Right lobe of liver (tissue), 6 donors: ENCODE results near the gene FDPS. TPM values are rescaled to one million over a fixed set of nuclear protein-coding genes. Genes with fewer than 3 reads are reported as not detected.

Experiments
- ATAC-seq, 4 donors: fragments of 200-7000 bp; cut with Tn5 transposase; one replicate each; pipeline ENCODE4 v1.9.1; 2020; ENCODE audit warnings: mild to moderate bottlenecking in 4 of 4, moderate library complexity in 4 of 4
- DNase-seq, 3 donors: peaks; one replicate each; pipeline ENCODE4 v3.0.0-alpha.2; 2020
- H3K27ac ChIP-seq, 3 donors: fragments of 200-600 bp; one replicate each; pipeline ENCODE4 v1.8.0; 2022
- H3K27me3 ChIP-seq, 2 donors: fragments of 200-600 bp; one replicate each; pipeline ENCODE4 v1.8.0; 2022
- H3K36me3 ChIP-seq, 4 donors: fragments of 200-600 bp; sonication (generic) in 1 of 4; one replicate each; pipeline versions ENCODE4 v1.5.1 to v1.8.0; 2017 to 2022; ENCODE audit warnings: control low read depth in 1 of 4
- H3K4me1 ChIP-seq, 4 donors: fragments of 200-600 bp; sonication (generic) in 1 of 4; one replicate each; pipeline versions ENCODE4 v1.5.1 to v1.8.0; 2017 to 2022; ENCODE audit warnings: control low read depth in 1 of 4
- H3K4me3 ChIP-seq, 3 donors: fragments of 200-600 bp; one replicate each; pipeline ENCODE4 v1.8.0; 2022
- H3K9me3 ChIP-seq, 4 donors: fragments of 200-600 bp; sonication (generic) in 1 of 4; one replicate each; pipeline versions ENCODE4 v1.5.1 to v1.8.0; 2017 to 2022; ENCODE audit warnings: control low read depth in 1 of 4
- CTCF ChIP-seq, 4 donors: fragments of 200-600 bp in 3 of 4; fragments of 450-650 bp in 1 of 4; IDR thresholded peaks; one replicate each; pipeline versions ENCODE4 v1.5.1 to v1.8.0; 2016 to 2022; ENCODE audit warnings: antibody characterized with exemption in 4 of 4, mild to moderate bottlenecking in 2 of 4
- POLR2A ChIP-seq: fragments of 450-650 bp; IDR thresholded peaks from one replicate; pipeline ENCODE4 v1.6.1; 2017; ENCODE audit warnings: antibody characterized with exemption, mild to moderate bottlenecking
- WGBS: methylation state at CpG from one replicate; pipeline ENCODE4 v1.1.6; 2018; ENCODE audit warnings: low coverage, low lambda C conversion rate; ENCODE audit not compliant: insufficient coverage; ENCODE audit errors: missing lambda C conversion rate; 5-methylcytosine and 5-hydroxymethylcytosine counted together
- intact Hi-C, 2 donors: fragments of 100-400 bp; cut with DNase I; formaldehyde crosslinking; loops; one replicate each; pipeline versions ENCODE4 v1.11.2 to v1.14.1; 2022
- total RNA-seq, 6 experiments: library from RNA; depleted of rRNA in 2 of 6; stranded (reverse); fragments of >200 nt in 2 of 6; fragmentation: NEBNext Ultra II Directional in 3 of 6; extraction: Animal tissue kit (Norgen Biotek cat#: 25700) in 3 of 6; gene quantifications; one replicate each; pipeline versions ENCODE4 v1.1.0 to v1.2.4, GENCODE V29; 2016 to 2023
- donor health status: DM: no; HTN: yes; CAD: no.
- donor health status: DM: no; HTN: no; CAD: no.
- donor health status: DM: no; HTN: no; CAD: no.
- donor health status: DM: no; HTN: yes; CAD: no.
- donor health status: DM: no; HTN: yes; CAD: no.

The FDPS gene
- total RNA-seq, 6 experiments from 2014 or later, result 51.1 to 236 (median 171) TPM

- DNase-seq (peak; percentile 66 to 75 (median 67)), ATAC-seq (no peak)
- 27% methylated on average over 25 of the region's 51 CpGs for WGBS
- TF ChIP-seq CTCF (IDR thresholded peaks at IDR 0.05) (no peak), POLR2A (no peak)
- Histone ChIP-seq H3K4me3 (peak within 1 kb of the TSS; percentile 25 to 39 (median 36)), H3K4me1 (peaks cover 0 to 19% (median 1%) of the 10 kb centered on the region in 4 donors), H3K27me3 (no peaks in the 10 kb centered on the region), H3K9me3 (no peaks in the 10 kb centered on the region), H3K36me3 (peaks cover 0 to 21% (median 0%) of the 10 kb centered on the region in 4 donors), H3K27ac (peak within 1 kb of the TSS in 1 of 3 donors; percentile 29)
- intact Hi-C loops, result loop anchor here (5.0 kb wide), 1 partner anchor 44 kb away; the partner anchor contains the start of gene HCN3 (in 2 of the 2)
Measured at GRCh38 chr1:155320661-155321617, 12.3 kb downstream of the FDPS start, which contains the start of gene RUSC1. TSS of gene RUSC1 (plus strand) at chr1:155320894. CDS start at chr1:155321774, 880 bp downstream.

GRCh38 chr1:155321639-155322503, 13.2 kb downstream of the FDPS start:
- no peak for DNase-seq
- Histone ChIP-seq H3K27me3 (no peaks in the 10 kb centered on the region), H3K4me3 (peak overlapping the region in 2 of 3 donors; percentile 73 to 93), H3K9me3 (no peaks in the 10 kb centered on the region), H3K27ac (peak overlapping the region in 2 of 3 donors; percentile 84 to 94), H3K36me3 (peaks cover 0 to 21% (median 0%) of the 10 kb centered on the region in 4 donors), H3K4me1 (peaks cover 0 to 16% (median 1%) of the 10 kb centered on the region in 4 donors)
- intact Hi-C loops, result loop anchor here (5.0 kb wide), 1 partner anchor 45 kb away; the partner anchor contains the start of gene HCN3 (in 2 of the 2)
- no peak for TF ChIP-seq POLR2A
- 42% methylated on average over 17 of the region's 27 CpGs for WGBS
- ATAC-seq, result no peak

GRCh38 chr1:155322571-155322952, 13.9 kb downstream of the FDPS start:
- Histone ChIP-seq H3K27ac (peak overlapping the region; percentile 79 to 94 (median 84)), H3K27me3 (no peaks in the 10 kb centered on the region), H3K4me1 (peaks cover 0 to 14% (median 1%) of the 10 kb centered on the region in 4 donors), H3K9me3 (no peaks in the 10 kb centered on the region), H3K4me3 (peak overlapping the region; percentile 73 to 93 (median 87)), H3K36me3 (peaks cover 0 to 20% (median 0%) of the 10 kb centered on the region in 4 donors)
- peak in 2 of 3 donors; percentile 45 to 62 for DNase-seq
- WGBS, result 2% methylated on average over 8 of the region's 28 CpGs
- TF ChIP-seq POLR2A (no peak), CTCF (IDR thresholded peaks at IDR 0.05) (no peak)
- intact Hi-C loops, result loop anchor here (5.0 kb wide), 1 partner anchor 45 kb away; the partner anchor contains the start of gene HCN3 (in 2 of the 2)
- no peak for ATAC-seq

- Histone ChIP-seq H3K4me1 (peaks cover 0 to 14% (median 1%) of the 10 kb centered on the region in 4 donors), H3K27ac (peak overlapping the region; percentile 79 to 94 (median 84)), H3K4me3 (peak overlapping the region; percentile 73 to 93 (median 87)), H3K27me3 (no peaks in the 10 kb centered on the region), H3K9me3 (no peaks in the 10 kb centered on the region), H3K36me3 (peaks cover 0 to 14% (median 0%) of the 10 kb centered on the region in 4 donors)
- TF ChIP-seq POLR2A, result no peak
- TF ChIP-seq CTCF (IDR thresholded peaks at IDR 0.05), result peak; percentile 95 to 99 (median 98)
- WGBS, result 0% methylated on average over 13 of the region's 58 CpGs
- DNase-seq (peak; percentile 88 to 90 (median 90)), ATAC-seq (peak; percentile 57 to 68 (median 61))
- intact Hi-C loops, result loop anchor here (5.0 kb wide), 1 partner anchor 46 kb away; the partner anchor contains the start of gene HCN3 (in 2 of the 2)
Measured at GRCh38 chr1:155322953-155323728, 14.5 kb downstream of the FDPS start.
